Lung microvascular endothelial cell (primary cell): ENCODE results near the gene GJD2. TPM values are rescaled to one million over a fixed set of nuclear protein-coding genes. Genes with fewer than 3 reads are reported as not detected.

Experiments
- DNase-seq, 2 donors: peaks; one replicate each; pipeline versions ENCODE4 v3.0.0 to v3.0.0-alpha.2; 2010; ENCODE audit warnings: low read depth in 2 of 2
- total RNA-seq: library from RNA; depleted of rRNA; stranded (reverse); fragments of >200 nt; gene quantifications from 2 replicates; pipeline ENCODE4 v1.2.1, GENCODE V29; 2014

The GJD2 gene
- total RNA-seq, 1 donor from 2014 or later: not detected

DNA sequence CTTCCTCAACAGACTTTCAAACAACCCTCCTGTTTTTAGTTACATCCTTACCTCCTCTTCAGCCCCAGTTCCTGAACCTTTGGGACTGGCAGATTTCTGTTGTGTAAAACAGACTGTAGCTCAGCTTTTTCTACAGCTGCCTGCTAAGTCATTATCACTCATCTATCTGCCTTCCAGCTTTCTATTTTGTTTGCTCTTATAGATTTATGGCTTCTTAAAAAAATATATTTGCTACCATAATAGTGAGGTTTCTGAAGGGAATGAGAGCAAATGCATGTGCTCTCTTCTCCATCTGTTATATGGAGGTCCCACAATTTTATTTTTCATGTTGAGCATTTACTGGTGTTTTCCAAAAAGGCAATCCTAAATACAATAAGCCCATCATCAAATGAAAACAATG, 18.2 kb upstream of the GJD2 start:
- DNase-seq: no peak

DNA sequence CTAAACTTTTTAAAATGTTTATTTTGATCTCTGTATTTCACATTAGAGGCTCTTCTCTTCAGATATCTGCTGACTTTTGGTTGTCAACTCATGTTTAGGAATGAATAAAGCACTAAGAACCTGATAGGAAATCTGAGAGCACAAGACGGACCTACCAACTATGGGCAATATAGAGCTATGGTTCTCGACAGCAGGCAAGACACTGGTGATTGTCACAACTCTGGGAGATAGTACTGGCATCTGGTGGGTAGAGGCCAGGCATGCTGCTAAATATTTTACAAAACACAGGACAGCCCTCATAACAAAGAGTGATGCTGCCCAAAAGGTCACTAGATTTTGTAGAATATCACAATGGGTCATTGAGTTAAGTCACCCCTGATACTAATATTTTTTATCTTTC, 17.5 kb upstream of the GJD2 start:
- no peak for DNase-seq

DNA sequence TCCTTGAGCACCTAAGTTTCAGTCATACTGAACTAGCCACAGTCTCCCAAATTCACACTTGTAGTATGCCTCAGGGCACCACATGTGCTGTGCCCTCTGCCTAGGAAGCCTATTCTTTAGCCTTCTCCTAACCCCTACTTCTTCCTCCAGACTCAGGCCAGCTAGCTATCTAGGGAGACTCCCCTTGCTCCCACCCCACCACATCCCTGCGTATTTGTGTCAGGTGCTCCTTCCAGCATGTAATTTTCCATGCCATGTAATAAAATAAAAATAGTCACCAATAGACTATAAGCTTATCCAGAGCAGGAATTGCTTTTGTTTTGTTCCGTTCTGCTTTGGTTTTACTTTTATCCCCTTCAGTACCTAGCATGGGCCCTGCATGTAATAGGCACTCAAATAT, 14.9 kb upstream of the GJD2 start:
- no peak for DNase-seq

DNA sequence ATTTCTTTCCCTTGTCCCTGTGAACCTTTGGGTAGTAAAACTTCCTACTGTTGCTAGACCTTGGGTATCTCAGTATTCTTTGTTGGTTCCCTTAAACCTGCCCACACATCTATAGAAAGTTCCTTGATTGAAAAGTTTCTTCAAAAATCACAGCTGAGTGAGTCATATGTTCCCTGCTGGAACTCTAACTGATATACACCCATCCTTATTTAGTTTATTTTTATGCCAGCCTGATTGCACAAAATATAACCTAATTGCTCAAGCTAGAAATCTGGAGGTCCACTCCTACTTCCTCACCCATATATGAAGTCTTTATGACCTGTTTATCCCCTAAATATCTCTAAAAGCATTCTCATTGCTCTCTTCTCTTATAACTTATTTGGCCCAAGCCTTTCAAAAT, 13.7 kb upstream of the GJD2 start:
- no peak for DNase-seq

DNA sequence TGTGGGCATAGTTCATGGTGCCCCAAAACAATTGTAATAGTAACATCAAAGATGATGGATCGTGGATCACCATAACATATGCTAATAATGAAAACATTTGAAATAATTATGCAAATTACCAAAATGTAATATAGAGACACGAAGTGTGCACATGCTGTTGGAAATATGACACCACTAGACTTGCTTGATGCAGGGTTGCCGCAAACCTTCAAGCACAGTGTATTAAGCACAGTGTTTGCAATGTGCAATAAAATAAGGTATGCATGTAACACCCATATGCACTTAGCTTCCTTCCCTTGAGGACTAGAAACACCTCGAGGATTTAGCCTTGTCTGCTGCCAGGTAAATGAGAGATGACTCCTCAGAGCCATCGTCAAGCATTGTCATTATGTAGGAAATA, 10.9 kb upstream of the GJD2 start:
- no peak for DNase-seq

DNA sequence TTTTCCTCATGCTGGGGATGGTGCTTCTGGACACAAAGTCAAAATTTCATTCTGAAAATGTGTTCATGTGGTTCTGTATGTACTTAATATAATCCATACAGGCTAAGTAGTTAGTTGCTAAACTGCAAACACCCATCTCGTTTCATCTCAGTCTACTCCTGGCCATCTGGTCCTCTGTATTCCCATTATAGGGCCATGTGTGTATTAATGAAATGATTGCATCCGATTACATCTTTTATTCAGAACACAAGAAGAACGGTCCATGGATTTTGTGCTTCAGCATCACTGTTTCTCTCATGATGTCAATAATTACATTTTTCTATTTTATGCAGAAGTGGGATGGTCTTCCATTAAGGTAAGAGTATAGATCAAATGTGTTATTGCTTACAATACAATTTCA, 6.1 kb upstream of the GJD2 start:
- no peak for DNase-seq

DNA sequence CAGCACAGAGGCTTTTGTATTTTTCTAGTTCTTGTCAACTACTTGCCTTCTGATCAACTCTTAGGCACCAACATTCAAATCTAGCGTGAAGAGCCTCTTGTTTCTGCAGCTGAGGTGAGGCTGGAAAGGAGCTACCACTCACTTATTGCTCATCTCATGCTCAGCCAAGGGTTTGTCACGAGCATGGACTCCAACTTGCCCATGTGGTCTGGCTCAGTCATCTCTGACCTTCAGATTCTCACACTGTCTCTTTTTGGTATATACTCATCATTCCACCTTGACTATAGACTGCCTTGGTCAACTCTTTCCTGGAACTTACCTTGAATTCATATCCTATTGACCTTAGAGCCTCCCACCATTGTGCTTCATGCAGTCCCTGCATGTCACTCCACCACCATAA, 5.2 kb upstream of the GJD2 start:
- no peak for DNase-seq

DNA sequence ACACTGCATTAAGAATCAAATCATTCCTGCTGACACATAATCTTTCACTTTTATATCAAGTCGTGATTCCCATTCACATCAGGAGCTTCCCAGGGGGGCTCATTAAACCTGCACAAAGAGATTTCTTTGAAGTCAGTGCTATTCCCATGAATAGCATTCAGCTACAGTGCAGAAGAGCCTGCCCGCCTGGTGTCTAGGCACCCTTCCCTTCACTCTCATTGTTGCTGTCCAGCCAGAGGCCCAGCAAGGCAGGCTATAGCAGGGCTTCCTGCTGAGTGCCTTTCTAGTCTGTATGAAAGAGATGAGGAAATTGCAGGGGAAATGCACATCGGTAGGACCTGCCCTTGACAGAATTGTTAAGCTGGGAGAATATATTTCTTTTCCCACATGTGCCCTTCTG, 4.5 kb upstream of the GJD2 start:
- no peak for DNase-seq

DNA sequence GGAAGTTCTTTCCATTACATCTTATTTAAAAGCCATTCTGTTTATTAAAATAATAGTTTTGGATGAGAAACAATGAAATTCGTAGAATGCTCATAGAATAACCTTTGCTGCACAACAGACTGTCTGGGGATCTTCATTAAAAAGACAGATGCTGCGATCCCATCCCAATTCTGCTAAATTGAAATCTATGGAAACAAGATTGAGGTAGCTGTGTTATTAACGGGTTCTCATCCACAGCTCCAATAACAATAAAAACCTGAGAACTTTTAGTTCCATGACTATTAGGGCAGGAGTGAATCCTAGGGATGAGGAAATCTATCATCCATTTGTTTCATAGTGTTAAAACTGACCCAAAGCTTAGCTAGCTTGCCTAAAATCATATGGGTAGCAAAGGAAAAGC, 2.5 kb upstream of the GJD2 start:
- no peak for DNase-seq

DNA sequence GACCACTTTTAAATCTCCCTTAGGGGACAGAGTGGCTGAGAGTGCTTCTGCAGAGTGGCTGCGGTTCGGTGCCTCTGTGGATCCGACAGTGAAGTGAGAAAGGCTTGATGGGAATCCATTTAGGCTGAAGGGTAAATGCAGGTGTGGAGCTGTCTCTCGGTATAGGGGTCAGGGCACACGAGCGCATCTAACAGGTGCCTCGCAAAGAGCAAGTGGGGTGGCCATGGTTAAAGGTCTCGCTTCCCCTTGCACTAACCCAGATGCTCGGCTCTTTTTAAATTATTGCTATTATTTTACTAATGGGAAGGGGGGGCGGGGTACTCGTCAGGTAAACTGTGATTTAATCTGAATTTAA, 598 bp upstream of the GJD2 start:
- DNase-seq: no peak

DNA sequence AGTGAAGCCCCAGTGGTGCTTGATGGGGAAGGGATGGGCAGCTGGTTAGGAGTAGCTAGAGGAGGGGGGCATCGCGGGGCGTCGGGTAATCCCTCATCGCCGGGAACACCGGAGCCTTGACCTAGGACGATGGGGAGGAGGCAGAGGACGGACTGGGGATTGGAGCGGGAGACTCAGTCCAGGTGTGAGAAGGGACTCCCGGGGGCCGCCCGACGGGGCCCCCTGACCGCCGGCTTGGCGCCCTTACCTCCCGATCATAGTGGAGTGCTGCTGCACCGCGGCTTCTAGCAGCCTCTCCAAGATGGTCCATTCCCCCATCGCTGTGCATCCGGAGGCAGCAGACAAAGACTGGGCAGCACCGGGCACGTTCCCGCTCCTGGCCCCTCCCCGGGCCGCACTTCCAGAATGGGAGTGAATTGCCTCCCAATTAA, 612 bp downstream of the GJD2 start:
- DNase-seq: no peak

DNA sequence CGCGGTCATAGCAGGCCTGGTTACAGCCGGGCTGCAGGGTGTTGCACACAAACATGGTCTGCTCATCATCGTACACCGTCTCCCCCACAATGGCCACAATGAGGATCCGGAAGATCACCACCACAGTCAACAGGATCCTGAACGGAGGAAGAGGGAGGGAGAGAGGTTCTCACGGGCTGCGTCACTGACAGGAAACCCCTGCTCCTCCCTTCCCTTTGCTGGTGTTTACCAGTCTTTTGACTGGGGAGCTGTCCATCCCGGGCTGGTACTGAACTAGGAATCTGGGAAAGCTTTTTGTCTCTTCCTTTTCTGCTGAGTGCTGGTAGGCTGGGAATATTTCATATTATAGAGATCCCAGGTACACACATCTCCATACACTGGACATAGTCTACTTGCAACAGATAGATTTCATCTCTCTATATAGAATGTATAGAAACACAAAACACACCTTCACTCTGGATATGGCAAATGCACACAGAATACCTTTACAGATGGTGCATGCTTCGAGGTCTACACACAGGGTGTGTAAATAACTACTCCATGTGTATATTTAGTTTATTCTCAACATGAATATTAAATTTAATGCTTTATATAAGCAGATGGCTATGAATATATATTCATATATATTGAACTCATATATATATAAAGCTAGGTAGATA, 1.4 kb downstream of the GJD2 start:
- peak; percentile 62 to 80 for DNase-seq

DNA sequence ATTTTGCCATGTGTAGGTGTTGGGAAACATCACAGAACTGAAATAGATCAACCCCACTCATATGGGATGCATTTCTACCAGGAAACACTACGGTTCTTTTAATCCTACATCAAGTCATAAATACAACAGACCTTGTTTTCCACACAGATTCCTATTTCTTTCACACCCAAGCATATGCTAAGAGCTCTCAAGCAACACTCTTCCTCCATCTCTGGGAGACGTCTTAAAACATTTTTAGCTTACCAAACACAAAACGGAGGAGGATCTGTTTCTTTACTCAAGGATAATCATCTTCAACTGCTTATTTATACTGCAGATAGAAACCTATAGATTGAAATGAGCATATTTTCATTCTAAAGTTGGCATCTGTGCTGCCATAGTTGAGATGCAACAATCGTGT, 5.1 kb downstream of the GJD2 start:
- no peak for DNase-seq

DNA sequence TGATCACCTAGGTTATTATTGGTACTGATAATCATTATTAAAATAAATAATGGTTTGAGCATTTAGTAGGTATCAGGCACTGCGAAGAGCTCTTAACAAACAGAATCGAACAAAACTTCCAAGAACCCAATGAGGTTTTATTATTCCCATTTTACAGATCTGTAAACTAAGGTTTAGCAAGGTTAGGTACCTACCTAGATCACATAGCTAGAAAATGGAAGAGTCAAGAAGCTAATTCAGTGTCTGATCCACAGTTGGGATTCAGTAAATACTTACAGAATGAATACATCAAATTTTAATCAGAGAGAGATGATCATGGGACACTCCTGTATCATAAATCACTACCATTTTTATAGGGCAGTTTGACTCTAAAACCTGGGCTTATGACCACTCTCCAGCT, 15.5 kb downstream of the GJD2 start:
- no peak for DNase-seq

DNA sequence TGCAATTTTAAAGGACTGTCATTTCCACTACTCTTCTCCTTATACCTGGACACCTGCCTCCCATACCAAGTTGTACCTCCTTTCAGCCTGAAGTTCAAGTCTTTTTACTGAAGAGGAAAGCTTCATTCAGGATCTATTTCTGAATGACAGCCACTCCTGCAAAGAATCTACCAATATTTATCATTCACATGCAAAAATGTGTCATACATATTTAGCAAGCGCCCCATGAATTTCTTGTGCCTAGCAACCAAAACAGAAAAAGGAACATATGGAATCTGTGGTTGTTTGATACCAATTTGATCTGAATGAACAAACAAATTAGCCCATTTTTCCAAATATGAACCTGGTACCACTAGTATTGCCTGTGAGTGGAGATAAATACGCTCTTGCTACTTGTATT, 16.8 kb downstream of the GJD2 start:
- no peak for DNase-seq

DNA sequence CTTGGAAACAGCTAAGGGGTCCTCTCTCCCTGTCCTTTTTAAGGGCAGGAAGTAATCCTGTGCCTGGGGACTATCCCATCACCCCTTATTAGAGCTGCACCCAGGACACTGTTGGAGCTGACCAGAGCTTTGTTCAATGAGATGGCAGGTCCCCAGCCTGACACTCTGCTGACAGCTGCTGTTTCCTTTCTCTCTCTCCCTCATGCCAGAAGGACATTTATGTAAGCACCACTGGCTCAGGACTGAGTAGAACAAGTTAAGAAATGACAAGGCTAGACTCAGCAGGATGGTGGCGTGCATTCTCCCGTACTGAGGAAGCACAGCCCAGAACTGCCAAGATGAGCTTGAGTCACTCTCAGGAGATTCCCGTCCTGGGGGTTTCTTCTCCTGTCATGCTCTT, 17.3 kb downstream of the GJD2 start:
- DNase-seq: no peak

DNA sequence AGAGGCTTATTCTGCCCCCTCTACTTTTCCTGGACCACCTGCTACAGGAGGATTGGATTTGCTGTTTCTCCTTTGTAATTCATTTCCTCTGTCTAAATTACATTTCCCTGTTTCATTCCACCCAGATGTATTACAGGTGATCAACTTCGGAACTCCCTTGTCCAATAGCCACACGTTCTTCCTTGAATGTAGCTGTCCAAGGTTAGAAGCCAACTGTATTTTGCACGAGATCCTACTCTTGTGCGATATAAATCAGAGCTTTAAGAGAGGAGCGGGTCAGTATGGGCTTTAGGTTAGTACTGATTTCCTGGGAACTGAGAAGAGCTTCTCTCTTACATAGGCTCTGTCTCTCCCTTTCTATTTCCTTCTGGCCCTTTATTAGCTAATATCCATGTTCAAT, 20.5 kb downstream of the GJD2 start:
- no peak for DNase-seq

DNA sequence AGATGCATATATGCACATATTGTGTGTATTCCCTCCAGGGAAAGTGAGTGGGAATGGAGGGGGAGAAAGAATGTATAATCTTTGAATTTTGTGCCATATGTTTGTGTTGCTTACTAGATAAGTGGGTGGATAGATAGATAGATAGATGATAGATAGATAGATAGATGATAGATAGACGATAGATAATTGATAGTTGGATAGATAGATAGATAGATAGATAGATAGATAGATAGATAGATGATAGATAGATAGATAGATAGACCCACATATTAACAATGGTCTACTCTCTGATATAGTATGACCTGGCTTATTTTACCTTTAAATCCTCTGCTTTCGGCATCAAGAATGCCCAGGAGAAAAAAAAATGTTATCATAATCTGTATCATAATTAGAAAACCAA, 21.2 kb downstream of the GJD2 start:
- DNase-seq: no peak

DNA sequence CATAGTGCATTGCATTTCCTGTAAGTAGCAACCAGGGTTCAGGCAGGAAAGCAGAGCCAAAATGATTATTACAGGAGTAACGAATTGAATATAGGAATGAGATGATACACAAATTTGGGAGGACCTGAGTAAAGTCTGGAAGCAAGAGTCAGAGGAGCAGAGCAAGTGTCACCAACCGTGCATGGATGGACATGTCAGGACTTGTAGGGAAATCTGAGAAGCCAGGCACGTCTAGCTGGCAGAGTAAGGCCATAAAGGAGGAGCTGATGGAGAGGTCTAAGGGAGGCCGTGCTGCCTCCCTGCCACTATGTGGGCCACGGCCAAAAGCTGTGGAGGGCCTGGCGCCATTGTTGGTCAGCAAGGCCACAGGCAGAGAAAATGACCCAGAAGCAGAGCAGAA, 22.4 kb downstream of the GJD2 start:
- DNase-seq: no peak

DNA sequence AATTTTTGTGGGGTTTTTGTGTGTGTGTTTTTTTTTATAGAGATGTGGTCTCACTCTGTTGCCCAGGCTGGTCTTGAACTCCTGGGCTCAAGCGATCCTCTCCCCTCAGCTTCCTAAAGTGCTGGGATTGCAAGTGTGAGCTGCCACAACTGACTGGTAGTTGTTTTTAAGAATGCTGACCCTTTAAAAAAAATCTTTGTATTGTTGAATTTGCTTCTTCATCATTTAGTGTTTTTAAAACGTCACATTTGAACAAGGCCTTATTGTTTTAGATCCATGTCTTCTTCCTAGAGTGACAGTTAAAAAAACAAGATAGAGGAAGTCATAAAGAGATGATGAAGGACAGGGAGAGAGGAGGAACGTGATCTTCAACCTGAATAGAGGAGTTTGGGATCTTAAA, 24.1 kb downstream of the GJD2 start:
- no peak for DNase-seq

DNA sequence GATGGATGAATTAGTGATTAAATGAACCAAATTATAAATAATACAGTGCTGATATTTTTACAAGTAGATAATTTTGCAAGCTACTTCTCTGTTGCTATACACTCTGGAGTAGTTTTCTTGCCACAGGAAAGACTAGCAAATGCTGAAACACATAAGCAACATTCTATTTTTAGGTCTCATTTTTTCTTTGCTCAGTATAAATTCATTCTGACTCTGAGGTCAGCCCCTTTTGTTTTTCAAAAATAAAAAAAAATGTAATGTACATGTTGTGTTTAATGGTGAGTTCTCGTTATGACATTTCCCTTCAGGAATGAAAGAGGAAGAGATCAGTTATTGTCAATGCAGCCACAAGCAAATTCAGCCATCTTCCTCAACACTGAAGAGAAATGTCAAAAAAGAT, 24.9 kb downstream of the GJD2 start:
- peak in 1 of 2 donors; percentile 27 for DNase-seq

DNA sequence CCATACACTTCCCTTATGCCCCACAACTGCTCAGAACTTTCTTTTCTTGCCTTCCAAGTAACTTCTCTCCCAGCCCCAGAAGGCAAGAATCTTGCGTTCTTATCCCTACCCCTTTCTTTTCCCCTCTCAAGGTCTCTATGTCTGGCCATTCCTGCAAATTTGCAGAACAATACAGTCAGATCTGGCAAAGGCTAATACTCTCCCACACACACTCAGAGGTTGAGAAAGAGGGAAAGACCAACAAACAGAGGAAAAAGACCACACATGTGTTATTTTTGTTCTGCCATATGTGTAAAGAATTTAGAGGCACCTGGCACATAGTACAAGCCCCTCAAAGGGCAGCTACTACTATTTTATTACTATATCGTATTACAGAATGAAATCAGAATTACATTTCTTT, 25.7 kb downstream of the GJD2 start:
- no peak for DNase-seq

DNA sequence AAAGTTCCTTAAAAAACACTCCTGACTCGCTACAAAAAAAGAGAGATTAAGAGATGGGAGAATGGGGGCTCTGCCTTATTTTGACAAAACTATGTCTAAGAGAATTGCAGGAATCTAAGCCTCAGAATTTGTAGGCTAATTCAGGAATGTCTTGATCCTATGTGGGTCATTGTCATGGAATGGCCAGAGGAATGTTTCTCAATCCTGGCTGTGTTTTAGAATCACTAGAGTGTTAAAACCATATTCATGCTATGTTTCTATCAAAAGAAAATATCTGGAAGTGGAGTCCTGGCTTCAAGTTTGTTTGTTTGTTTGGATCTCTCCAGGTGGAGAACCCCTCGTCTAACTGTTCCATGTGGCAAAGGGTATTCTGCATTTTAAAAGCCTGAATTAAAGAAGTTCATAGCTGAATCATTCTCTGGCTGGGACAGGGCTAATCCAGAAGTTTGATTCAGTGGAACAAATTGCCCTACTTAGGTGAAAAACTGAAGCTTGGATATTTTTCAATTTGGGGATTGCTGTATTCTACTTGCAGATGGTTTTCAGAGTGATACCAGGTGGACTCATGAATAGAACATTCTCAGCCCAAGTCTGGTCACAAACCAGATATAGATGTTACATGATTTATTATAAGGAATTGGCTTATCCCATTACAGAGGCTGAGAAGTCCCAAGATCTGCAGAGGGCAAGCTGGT, 28.2 kb downstream of the GJD2 start:
- no peak for DNase-seq

DNA sequence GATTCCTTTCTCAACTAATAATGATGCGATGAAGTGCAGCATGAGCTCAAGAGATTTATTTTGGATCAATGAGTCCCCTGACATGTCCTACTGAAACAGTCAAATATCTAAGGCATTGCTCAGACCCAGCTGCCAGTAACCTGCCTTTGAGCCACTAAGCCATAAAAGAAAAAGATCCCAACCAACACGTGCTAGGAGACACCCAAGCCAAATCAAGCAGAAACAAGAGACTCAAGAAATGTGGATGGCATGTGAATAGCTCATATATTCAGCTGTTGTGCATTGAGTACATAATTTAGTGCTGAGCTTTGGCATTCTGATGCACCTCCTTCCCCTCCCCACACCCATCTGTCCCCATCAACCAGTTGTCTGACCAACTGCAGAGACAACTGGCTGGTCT, 29.2 kb downstream of the GJD2 start:
- no peak for DNase-seq
